ENCODE results near the gene PLEKHA6.

PLEKHA6 gene

GRCh38 chr1:204283711-204284651 is 75.7 kb downstream of the PLEKHA6 start:
- no peak overlapping the region for H3K4me3 ChIP-seq (ENCODE audit: low read length)
- no peak for DNase-seq (ENCODE audit: low read depth)
- TF ChIP-seq CTCF (conservative IDR thresholded peaks at IDR 0.05; ENCODE audit: low read length): no peak

DNA sequence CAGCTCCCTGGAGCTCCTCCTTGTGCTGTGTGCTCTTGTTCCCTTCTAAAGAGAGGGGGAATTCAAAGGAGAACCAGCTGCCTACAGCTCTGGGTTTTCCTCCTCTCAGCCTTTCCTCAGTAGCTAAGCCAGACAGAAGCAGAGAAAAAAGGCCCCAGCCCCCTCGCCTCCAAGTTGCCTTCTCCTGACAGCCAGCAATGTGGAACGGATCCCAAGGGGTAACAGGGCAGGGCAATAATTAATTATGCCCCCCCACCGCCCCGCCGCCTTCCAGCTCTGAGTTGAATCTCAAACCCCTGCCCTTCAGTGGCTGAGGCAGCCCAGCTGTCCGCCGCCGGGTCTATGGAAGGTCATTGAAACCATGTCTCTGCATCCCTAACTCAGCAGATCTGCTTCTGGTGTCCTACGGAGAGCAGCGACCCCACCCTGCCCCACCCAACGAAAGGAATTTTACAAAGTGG is 76.9 kb downstream of the PLEKHA6 start:
- no peak overlapping the region for H3K4me3 ChIP-seq (ENCODE audit: low read length)
- no peak for DNase-seq (ENCODE audit: low read depth)
- TF ChIP-seq CTCF (conservative IDR thresholded peaks at IDR 0.05; ENCODE audit: low read length): no peak

DNA sequence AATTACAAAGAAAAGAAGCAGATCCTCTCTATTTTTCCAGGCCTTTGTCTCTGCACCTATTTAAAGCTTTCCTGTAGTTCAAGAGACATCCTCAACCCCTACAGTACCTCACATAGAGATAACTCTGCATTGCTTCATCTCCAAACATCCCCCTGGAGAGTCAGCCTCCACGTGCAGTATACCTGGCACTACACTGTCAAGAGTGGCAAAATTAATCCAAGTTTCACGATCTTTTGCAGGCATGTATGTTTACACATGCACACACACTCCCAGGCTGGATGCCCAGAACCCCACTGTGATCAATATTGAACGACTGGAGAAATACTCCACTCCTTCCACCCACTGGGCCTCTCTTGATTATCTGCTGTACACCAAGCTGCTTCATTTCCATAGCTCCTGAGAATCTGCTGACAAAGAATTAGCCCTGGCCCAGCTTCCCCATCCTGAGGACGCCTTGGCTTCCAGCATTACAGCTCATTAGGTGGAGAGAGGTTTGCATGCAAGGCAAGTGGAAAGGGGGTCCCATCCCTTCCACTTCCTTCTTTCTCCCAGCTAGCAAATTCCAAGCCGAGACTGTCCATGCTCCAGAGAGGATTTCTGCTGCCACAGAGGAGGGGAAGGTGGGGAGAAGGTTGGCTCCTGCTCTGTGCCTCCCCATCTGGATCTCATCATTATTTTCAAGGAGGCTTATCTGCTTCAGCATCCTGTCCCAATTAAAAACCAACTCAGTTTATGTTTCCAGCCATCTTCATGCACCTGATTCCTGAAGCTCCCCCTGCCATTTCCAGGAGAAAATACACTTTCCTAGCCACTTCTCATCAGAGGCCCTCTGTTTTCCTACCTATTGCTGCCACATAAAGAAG is 79.4 kb downstream of the PLEKHA6 start:
- no peak for DNase-seq (ENCODE audit: low read depth)
- TF ChIP-seq CTCF (conservative IDR thresholded peaks at IDR 0.05; ENCODE audit: low read length): no peak
- no peak overlapping the region for H3K4me3 ChIP-seq (ENCODE audit: low read length)

GRCh38 chr1:204278958-204279357 is 80.8 kb downstream of the PLEKHA6 start:
- TF ChIP-seq CTCF (conservative IDR thresholded peaks at IDR 0.05; ENCODE audit: low read length): no peak
- H3K4me3 ChIP-seq (ENCODE audit: low read length): no peak overlapping the region
- no peak for DNase-seq (ENCODE audit: low read depth)

DNA sequence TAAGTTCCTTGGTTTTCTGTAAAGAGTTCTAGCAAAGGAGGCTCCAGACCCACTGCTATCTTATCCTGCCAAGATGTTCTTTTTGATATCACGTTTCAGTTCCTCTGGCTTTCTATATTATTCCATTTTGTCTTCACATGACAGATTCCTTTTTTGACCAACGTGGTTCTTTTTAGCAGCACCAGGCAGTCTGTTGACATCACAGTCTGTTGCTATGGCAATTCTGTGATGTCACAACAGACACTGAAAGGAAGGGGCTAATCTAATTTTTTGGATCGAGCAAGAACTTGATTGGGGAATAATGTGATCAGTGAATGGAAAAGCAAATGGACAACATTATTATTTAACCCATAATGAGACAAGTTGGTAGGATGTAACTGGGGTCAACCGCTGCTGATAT is 81.5 kb downstream of the PLEKHA6 start:
- DNase-seq (ENCODE audit: low read depth): no peak
- no peak overlapping the region for H3K4me3 ChIP-seq (ENCODE audit: low read length)
- no peak for TF ChIP-seq CTCF (conservative IDR thresholded peaks at IDR 0.05; ENCODE audit: low read length)

GRCh38 chr1:204277563-204278219 is 82.0 kb downstream of the PLEKHA6 start:
- DNase-seq (ENCODE audit: low read depth): no peak
- no peak for TF ChIP-seq CTCF (conservative IDR thresholded peaks at IDR 0.05; ENCODE audit: low read length)

More at GRCh38 chr1:204277563-204278219, 82.0 kb downstream of the PLEKHA6 start:
- H3K4me3 ChIP-seq (ENCODE audit: low read length): no peak overlapping the region

Data from AG10803 (cell line).